ENCODE measurements around the gene LRRC8D.

LRRC8D gene

GRCh38 chr1:89943846-89944781 lies 123.3 kb downstream of the LRRC8D start:
- no peak for FAIRE-seq

GRCh38 chr1:89945852-89946476 lies 125.1 kb downstream of the LRRC8D start:
- no peak for FAIRE-seq

- no peak for FAIRE-seq
Measured at GRCh38 chr1:89946532-89946931, 125.7 kb downstream of the LRRC8D start.

GRCh38 chr1:89948722-89949345 lies 128.0 kb downstream of the LRRC8D start:
- no peak for FAIRE-seq

GRCh38 chr1:89949991-89950624 lies 129.3 kb downstream of the LRRC8D start:
- no peak for FAIRE-seq

- FAIRE-seq = no peak
Measured at GRCh38 chr1:89950703-89951102, 129.9 kb downstream of the LRRC8D start.

GRCh38 chr1:89951766-89952604 lies 131.2 kb downstream of the LRRC8D start:
- FAIRE-seq = no peak

GRCh38 chr1:89952605-89953130 lies 131.8 kb downstream of the LRRC8D start:
- FAIRE-seq = no peak

GRCh38 chr1:89953131-89953626 lies 132.3 kb downstream of the LRRC8D start:
- no peak for FAIRE-seq

GRCh38 chr1:89953929-89954328 lies 133.1 kb downstream of the LRRC8D start:
- no peak for FAIRE-seq

GRCh38 chr1:89954401-89954800 lies 133.6 kb downstream of the LRRC8D start:
- FAIRE-seq = no peak

- no peak for FAIRE-seq
Measured at GRCh38 chr1:89955311-89956205, 134.7 kb downstream of the LRRC8D start.

GRCh38 chr1:89957107-89957506 lies 136.3 kb downstream of the LRRC8D start:
- no peak for FAIRE-seq

- no peak for FAIRE-seq
Measured at GRCh38 chr1:89958851-89959654, 138.2 kb downstream of the LRRC8D start.

GRCh38 chr1:89959719-89960118 lies 138.9 kb downstream of the LRRC8D start:
- FAIRE-seq = no peak

GRCh38 chr1:89962024-89962741 lies 141.4 kb downstream of the LRRC8D start:
- no peak for FAIRE-seq

- no peak for FAIRE-seq
Measured at GRCh38 chr1:89962742-89963075, 141.9 kb downstream of the LRRC8D start.

GRCh38 chr1:89965193-89965768 lies 144.4 kb downstream of the LRRC8D start:
- no peak for FAIRE-seq

- no peak for FAIRE-seq
Measured at GRCh38 chr1:89966656-89967055, 145.8 kb downstream of the LRRC8D start.
